Endometrial microvascular endothelial cells (primary cell): ENCODE data around the gene ST6GAL2. TPM values are rescaled to one million over a fixed set of nuclear protein-coding genes. Genes with fewer than 3 reads are reported as not detected.

Experiments
- in situ Hi-C: cut with HindIII; loops from 2 replicates; pipeline ENCODE4 v1.10.0; 2017; ENCODE audit warnings: low sequenced_read_pairs, low pct_unique_long_range_greater_than_20kb; ENCODE audit errors: inconsistent ontology term
- total RNA-seq: library from RNA; depleted of rRNA; stranded (reverse); fragments of >200 nt; gene quantifications from one replicate; pipeline ENCODE4 v1.2.3, GENCODE V29; 2015; ENCODE audit errors: inconsistent ontology term

The ST6GAL2 gene
- total RNA-seq = not detected

GRCh38 chr2:106885971-106886915 is at the start of gene ST6GAL2:
ST6GAL2 (minus strand) TSS chr2:106886167; CDS start chr2:106843977, 42,190 bp downstream.
- in situ Hi-C loops = no loop called here

GRCh38 chr2:106932644-106933043 is 46.7 kb upstream of the ST6GAL2 start:
- in situ Hi-C loops = no loop called here

GRCh38 chr2:106931717-106932335 is 45.9 kb upstream of the ST6GAL2 start:
- in situ Hi-C loops = no loop called here

GRCh38 chr2:106921451-106921850 is 35.5 kb upstream of the ST6GAL2 start:
- in situ Hi-C loops = no loop called here

GRCh38 chr2:106919012-106919411 is 33.0 kb upstream of the ST6GAL2 start:
- in situ Hi-C loops = no loop called here

- in situ Hi-C loops = no loop called here
Measured at GRCh38 chr2:106904242-106904641, 18.3 kb upstream of the ST6GAL2 start.

- in situ Hi-C loops = no loop called here
Measured at GRCh38 chr2:106899786-106900530, 14.0 kb upstream of the ST6GAL2 start.

GRCh38 chr2:106894545-106894944 is 8.6 kb upstream of the ST6GAL2 start:
- in situ Hi-C loops = no loop called here

- in situ Hi-C loops = no loop called here
Measured at GRCh38 chr2:106892048-106892447, 6.1 kb upstream of the ST6GAL2 start.

- in situ Hi-C loops = no loop called here
Measured at GRCh38 chr2:106890606-106891005, 4.6 kb upstream of the ST6GAL2 start.

- in situ Hi-C loops = no loop called here
Measured at GRCh38 chr2:106886916-106887758, 1.2 kb upstream of the ST6GAL2 start.

- in situ Hi-C loops = no loop called here
Measured at GRCh38 chr2:106885329-106885728, 638 bp downstream of the ST6GAL2 start.

GRCh38 chr2:106882673-106883072 is 3.3 kb downstream of the ST6GAL2 start:
- in situ Hi-C loops = no loop called here

- in situ Hi-C loops = no loop called here
Measured at GRCh38 chr2:106878206-106878605, 7.8 kb downstream of the ST6GAL2 start.

GRCh38 chr2:106876699-106877098 is 9.3 kb downstream of the ST6GAL2 start:
- in situ Hi-C loops = no loop called here

- in situ Hi-C loops = no loop called here
Measured at GRCh38 chr2:106869512-106870275, 16.3 kb downstream of the ST6GAL2 start.

- in situ Hi-C loops = no loop called here
Measured at GRCh38 chr2:106868275-106868674, 17.7 kb downstream of the ST6GAL2 start.
